Measurements from ENCODE around the gene LAPTM4A. TPM values are rescaled to one million over a fixed set of nuclear protein-coding genes. Genes with fewer than 3 reads are reported as not detected.

Gene LAPTM4A
- total and polyA plus RNA-seq, 10 of the 15 experiments (the other 5 are each of a cell fraction or from before 2014, with no cell fraction given) = 17.8 to 107 (median 45.8) TPM

DNA sequence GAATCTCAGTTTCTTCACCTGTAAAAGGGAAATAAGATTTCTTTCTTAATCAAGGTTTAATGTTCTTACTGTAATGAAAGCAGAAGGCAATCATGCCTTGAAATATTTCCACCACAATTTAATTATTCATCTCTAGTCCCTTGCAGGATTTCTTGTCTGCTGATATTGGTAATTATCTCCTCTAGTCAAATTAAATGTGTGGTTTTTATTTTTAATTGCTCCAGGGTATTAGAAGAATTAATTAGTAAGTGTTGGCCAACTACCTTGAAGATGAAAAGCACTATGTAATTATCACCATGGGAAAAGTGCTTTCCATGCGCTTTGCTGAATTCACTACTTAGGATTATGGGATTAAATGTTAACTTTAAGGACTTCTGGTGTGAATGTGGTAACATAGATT is 8.7 kb upstream of the LAPTM4A start:
- no peak for ATAC-seq
- intact Hi-C loops (cut with micrococcal nuclease; ENCODE audit: unreplicated experiment) = no loop called here
- CTCF ChIA-PET = interaction anchor here (1.1 kb wide), 1 partner anchor 18 kb away, joined by 5 read pairs; no protein-coding TSS in a partner anchor

DNA sequence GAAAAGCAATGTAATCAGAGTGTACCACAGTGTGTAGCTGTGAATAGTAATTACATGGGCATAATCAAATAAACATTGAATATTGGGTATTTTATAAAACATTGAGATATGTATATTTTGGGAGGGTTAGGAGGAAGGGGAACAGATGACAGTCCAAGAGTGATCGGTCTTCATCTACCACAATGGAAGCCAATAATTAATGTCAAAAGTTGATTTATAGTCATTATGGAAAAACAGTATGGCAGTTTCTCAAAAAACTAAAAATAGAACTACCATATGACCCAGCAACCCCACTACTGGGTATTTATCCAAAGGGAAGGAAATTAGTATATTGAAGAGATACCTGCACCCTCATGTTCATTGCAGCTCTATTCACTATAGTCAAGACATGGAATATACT is 5.8 kb upstream of the LAPTM4A start:
- SMC1A ChIA-PET (ENCODE audit: uncharacterized antibody, unreplicated experiment) = interaction anchor here (2.2 to 2.8 kb wide), 2 partner anchors 12 to 29 kb away, joined by 5 to 7 read pairs; no protein-coding TSS in a partner anchor
- Histone ChIP-seq H4K20me1 (ENCODE audit: control insufficient read depth, insufficient read depth) (no peaks in the 10 kb centered on the region), H3K27me3 (replicated peaks in 1 of 2; ENCODE audit: control insufficient read depth in 2 of 2, insufficient read depth in 2 of 2, low read length in 1 of 2) (no peaks in the 10 kb centered on the region; a peak in 1 of 4 replicates), H3K4me1 (ENCODE audit: control insufficient read depth, insufficient read depth, low read length) (0 out of 2 replicates have a peak, but pooled peaks cover 4% of the 10 kb centered on the region), H3K79me2 (ENCODE audit: control insufficient read depth, insufficient read depth, low read length) (no peaks in the 10 kb centered on the region), H3K27ac (ENCODE audit: control insufficient read depth, insufficient read depth) (no peak overlapping the region), H3K9ac (ENCODE audit: control insufficient read depth, insufficient read depth, low read length) (no peak overlapping the region), H3K9me3 (replicated peaks; ENCODE audit: control insufficient read depth, insufficient read depth, low read length) (no peaks in the 10 kb centered on the region; the same call in 2 of the 3 replicates), H3K36me3 (ENCODE audit: control insufficient read depth in 2 of 2, insufficient read depth in 2 of 2, low read length in 1 of 2) (no peaks in the 10 kb centered on the region), H3K4me3 (no peak overlapping the region), H2AFZ (ENCODE audit: control insufficient read depth, low read depth, low read length) (no peak overlapping the region), H3K4me2 (ENCODE audit: control insufficient read depth, insufficient read depth) (no peak overlapping the region)
- POLR2A ChIA-PET = no interaction called here
- RAD21 ChIA-PET (ENCODE audit: unreplicated experiment) = interaction anchor here (0.9 kb wide), 1 partner anchor 9 kb away, joined by 3 read pairs; no protein-coding TSS in a partner anchor
- ATAC-seq = no peak
- intact Hi-C loops (cut with micrococcal nuclease; ENCODE audit: unreplicated experiment) (no loop called here), in situ Hi-C loops (cut with MboI) (no loop called here)
- no TSS peak for BruUV-seq (replicated peaks)
- 41% methylated on average over 1 of the region's 1 CpG for WGBS (ENCODE audit: insufficient coverage, insufficient replicate concordance, low lambda C conversion rate, missing lambda C conversion rate)
- FAIRE-seq = no peak
- CTCF ChIA-PET = interaction anchor here (1.2 kb wide), 1 partner anchor 269 kb away, joined by 3 read pairs; no protein-coding TSS in a partner anchor
- no peak for DNase-seq (ENCODE audit: low read depth, low spot score)
- TF ChIP-seq EGR1 (IDR thresholded peaks at IDR 0.05; ENCODE audit: borderline replicate concordance in 1 of 2, low read depth in 2 of 2, low read length in 2 of 2) = no peak
- TF ChIP-seq, protein P1, sequence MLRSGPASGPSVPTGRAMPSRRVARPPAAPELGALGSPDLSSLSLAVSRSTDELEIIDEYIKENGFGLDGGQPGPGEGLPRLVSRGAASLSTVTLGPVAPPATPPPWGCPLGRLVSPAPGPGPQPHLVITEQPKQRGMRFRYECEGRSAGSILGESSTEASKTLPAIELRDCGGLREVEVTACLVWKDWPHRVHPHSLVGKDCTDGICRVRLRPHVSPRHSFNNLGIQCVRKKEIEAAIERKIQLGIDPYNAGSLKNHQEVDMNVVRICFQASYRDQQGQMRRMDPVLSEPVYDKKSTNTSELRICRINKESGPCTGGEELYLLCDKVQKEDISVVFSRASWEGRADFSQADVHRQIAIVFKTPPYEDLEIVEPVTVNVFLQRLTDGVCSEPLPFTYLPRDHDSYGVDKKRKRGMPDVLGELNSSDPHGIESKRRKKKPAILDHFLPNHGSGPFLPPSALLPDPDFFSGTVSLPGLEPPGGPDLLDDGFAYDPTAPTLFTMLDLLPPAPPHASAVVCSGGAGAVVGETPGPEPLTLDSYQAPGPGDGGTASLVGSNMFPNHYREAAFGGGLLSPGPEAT (IDR thresholded peaks at IDR 0.05; ENCODE audit: low read depth) = no peak
- TF ChIP-seq RCOR1 (conservative IDR thresholded peaks at IDR 0.05; ENCODE audit: low read depth, low read length) = no peak
- TF ChIP-seq, protein P2, sequence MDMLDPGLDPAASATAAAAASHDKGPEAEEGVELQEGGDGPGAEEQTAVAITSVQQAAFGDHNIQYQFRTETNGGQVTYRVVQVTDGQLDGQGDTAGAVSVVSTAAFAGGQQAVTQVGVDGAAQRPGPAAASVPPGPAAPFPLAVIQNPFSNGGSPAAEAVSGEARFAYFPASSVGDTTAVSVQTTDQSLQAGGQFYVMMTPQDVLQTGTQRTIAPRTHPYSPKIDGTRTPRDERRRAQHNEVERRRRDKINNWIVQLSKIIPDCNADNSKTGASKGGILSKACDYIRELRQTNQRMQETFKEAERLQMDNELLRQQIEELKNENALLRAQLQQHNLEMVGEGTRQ (IDR thresholded peaks at IDR 0.05; ENCODE audit: borderline replicate concordance, low read depth, low read length) = no peak
- no peak for TF ChIP-seq RBBP5 (conservative IDR thresholded peaks at IDR 0.05)
- TF ChIP-seq, protein P3, sequence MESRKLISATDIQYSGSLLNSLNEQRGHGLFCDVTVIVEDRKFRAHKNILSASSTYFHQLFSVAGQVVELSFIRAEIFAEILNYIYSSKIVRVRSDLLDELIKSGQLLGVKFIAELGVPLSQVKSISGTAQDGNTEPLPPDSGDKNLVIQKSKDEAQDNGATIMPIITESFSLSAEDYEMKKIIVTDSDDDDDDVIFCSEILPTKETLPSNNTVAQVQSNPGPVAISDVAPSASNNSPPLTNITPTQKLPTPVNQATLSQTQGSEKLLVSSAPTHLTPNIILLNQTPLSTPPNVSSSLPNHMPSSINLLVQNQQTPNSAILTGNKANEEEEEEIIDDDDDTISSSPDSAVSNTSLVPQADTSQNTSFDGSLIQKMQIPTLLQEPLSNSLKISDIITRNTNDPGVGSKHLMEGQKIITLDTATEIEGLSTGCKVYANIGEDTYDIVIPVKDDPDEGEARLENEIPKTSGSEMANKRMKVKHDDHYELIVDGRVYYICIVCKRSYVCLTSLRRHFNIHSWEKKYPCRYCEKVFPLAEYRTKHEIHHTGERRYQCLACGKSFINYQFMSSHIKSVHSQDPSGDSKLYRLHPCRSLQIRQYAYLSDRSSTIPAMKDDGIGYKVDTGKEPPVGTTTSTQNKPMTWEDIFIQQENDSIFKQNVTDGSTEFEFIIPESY (IDR thresholded peaks at IDR 0.05) = no peak

More for the DNA sequence above, 8.7 kb upstream of the LAPTM4A start:
- no peak overlapping the region for H3K9ac ChIP-seq (ENCODE audit: control insufficient read depth, insufficient read depth, low read length)
- ChIA-PET RAD21 (ENCODE audit: unreplicated experiment) (interaction anchor here (1.3 kb wide), 1 partner anchor 45 kb away, joined by 3 read pairs; no protein-coding TSS in a partner anchor), SMC1A (ENCODE audit: uncharacterized antibody, unreplicated experiment) (interaction anchor here (1.9 to 3.5 kb wide), 3 partner anchors 9 to 45 kb away, joined by 7 to 10 read pairs (median 7); no protein-coding TSS in a partner anchor), POLR2A (interaction anchor here (1.2 kb wide), 1 partner anchor 165 kb away, joined by 3 read pairs; the partner anchor contains the start of gene SDC1)
- no peaks in the 10 kb centered on the region for H3K36me3 ChIP-seq (ENCODE audit: control insufficient read depth in 2 of 2, insufficient read depth in 2 of 2, low read length in 1 of 2)
- H3K27me3 ChIP-seq (replicated peaks in 1 of 2; ENCODE audit: control insufficient read depth in 2 of 2, insufficient read depth in 2 of 2, low read length in 1 of 2) = no peaks in the 10 kb centered on the region; a peak in 1 of 4 replicates
- BruUV-seq (replicated peaks) = no TSS peak
- FAIRE-seq (no peak), DNase-seq (ENCODE audit: low read depth, low spot score) (no peak)
- no peaks in the 10 kb centered on the region for H4K20me1 ChIP-seq (ENCODE audit: control insufficient read depth, insufficient read depth)
- no peak overlapping the region for H3K4me2 ChIP-seq (ENCODE audit: control insufficient read depth, insufficient read depth)
- WGBS (ENCODE audit: insufficient coverage, insufficient replicate concordance, low lambda C conversion rate, missing lambda C conversion rate) = 95% methylated on average over 1 of the region's 1 CpG
- H2AFZ ChIP-seq (ENCODE audit: control insufficient read depth, low read depth, low read length) = no peak overlapping the region
- TF ChIP-seq, protein P4, sequence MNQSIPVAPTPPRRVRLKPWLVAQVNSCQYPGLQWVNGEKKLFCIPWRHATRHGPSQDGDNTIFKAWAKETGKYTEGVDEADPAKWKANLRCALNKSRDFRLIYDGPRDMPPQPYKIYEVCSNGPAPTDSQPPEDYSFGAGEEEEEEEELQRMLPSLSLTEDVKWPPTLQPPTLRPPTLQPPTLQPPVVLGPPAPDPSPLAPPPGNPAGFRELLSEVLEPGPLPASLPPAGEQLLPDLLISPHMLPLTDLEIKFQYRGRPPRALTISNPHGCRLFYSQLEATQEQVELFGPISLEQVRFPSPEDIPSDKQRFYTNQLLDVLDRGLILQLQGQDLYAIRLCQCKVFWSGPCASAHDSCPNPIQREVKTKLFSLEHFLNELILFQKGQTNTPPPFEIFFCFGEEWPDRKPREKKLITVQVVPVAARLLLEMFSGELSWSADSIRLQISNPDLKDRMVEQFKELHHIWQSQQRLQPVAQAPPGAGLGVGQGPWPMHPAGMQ (IDR thresholded peaks at IDR 0.05; ENCODE audit: borderline replicate concordance) = no peak
- TF ChIP-seq NFXL1 (IDR thresholded peaks at IDR 0.05; ENCODE audit: borderline replicate concordance) = no peak
- TF ChIP-seq, protein P5, sequence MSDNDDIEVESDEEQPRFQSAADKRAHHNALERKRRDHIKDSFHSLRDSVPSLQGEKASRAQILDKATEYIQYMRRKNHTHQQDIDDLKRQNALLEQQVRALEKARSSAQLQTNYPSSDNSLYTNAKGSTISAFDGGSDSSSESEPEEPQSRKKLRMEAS (IDR thresholded peaks at IDR 0.05; ENCODE audit: low read depth, low read length) = no peak
- H3K27ac ChIP-seq (ENCODE audit: control insufficient read depth, insufficient read depth) = no peak overlapping the region
- no peak overlapping the region for H3K4me3 ChIP-seq
- H3K79me2 ChIP-seq (ENCODE audit: control insufficient read depth, insufficient read depth, low read length) = no peaks in the 10 kb centered on the region
- in situ Hi-C loops (cut with MboI) = no loop called here
- H3K4me1 ChIP-seq (ENCODE audit: control insufficient read depth, insufficient read depth, low read length) = no peaks in the 10 kb centered on the region
- H3K9me3 ChIP-seq (replicated peaks; ENCODE audit: control insufficient read depth, insufficient read depth, low read length) = no peaks in the 10 kb centered on the region; the same call in 2 of the 3 replicates
